ENCODE data around the gene ZBTB34. TPM values are rescaled to one million over a fixed set of nuclear protein-coding genes. Genes with fewer than 3 reads are reported as not detected.

The ZBTB34 gene
- polyA plus RNA-seq, 1 donor from 2014 or later, result 19.5 TPM

DNA sequence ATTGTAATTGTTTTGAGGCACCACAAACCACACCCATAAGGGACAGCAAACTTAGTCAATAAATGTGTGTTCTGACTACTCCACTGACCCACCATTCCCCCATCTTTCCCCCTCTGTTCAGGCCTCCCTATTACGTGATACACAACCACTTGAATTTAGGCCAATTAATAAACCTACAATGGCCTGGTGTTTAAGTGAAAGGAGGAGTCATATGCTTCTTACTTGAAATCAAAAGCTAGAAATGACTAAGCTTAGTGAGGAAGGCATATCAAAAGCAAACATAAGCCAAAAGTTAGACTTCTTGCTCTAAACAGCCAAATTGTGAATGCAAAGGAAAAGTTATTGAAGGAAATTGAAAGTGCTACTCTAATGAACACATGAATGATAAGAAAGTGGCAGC lies 41.0 kb upstream of the ZBTB34 start:
- Histone ChIP-seq H3F3A (ENCODE audit: insufficient read depth, low read length, poor library complexity, severe bottlenecking) (no peaks in the 10 kb centered on the region), H3K9ac (ENCODE audit: low read length) (no peak overlapping the region), H3K27me3 (ENCODE audit: insufficient read depth, low read depth, low read length) (no peaks in the 10 kb centered on the region), H3K9me3 (ENCODE audit: low read length) (peaks cover 13% of the 10 kb centered on the region), H3K79me2 (replicated peaks; ENCODE audit: insufficient read depth, low read length) (peaks cover 12% of the 10 kb centered on the region), H3K36me3 (ENCODE audit: insufficient read depth, low read length) (no peaks in the 10 kb centered on the region), H3K4me2 (ENCODE audit: low read length) (no peak overlapping the region), H2AFZ (ENCODE audit: low read depth, low read length) (no peak overlapping the region), H3K4me3 (ENCODE audit: low read length) (no peak overlapping the region), H3K9me2 (ENCODE audit: insufficient read depth, low read length) (no peaks in the 10 kb centered on the region), H3K27ac (ENCODE audit: low read length) (no peak overlapping the region), H4K20me1 (ENCODE audit: insufficient read depth) (no peaks in the 10 kb centered on the region)
- TF ChIP-seq, protein P1, sequence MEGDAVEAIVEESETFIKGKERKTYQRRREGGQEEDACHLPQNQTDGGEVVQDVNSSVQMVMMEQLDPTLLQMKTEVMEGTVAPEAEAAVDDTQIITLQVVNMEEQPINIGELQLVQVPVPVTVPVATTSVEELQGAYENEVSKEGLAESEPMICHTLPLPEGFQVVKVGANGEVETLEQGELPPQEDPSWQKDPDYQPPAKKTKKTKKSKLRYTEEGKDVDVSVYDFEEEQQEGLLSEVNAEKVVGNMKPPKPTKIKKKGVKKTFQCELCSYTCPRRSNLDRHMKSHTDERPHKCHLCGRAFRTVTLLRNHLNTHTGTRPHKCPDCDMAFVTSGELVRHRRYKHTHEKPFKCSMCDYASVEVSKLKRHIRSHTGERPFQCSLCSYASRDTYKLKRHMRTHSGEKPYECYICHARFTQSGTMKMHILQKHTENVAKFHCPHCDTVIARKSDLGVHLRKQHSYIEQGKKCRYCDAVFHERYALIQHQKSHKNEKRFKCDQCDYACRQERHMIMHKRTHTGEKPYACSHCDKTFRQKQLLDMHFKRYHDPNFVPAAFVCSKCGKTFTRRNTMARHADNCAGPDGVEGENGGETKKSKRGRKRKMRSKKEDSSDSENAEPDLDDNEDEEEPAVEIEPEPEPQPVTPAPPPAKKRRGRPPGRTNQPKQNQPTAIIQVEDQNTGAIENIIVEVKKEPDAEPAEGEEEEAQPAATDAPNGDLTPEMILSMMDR (IDR thresholded peaks at IDR 0.05; ENCODE audit: poor library complexity, severe bottlenecking), result no peak
- TF ChIP-seq MXI1 (conservative IDR thresholded peaks at IDR 0.05; ENCODE audit: poor library complexity, severe bottlenecking) (no peak), SMC3 (conservative IDR thresholded peaks at IDR 0.05; ENCODE audit: poor library complexity) (no peak), EP300 (conservative IDR thresholded peaks at IDR 0.05; ENCODE audit: poor library complexity, severe bottlenecking) (no peak), POLR2AphosphoS5 (IDR thresholded peaks at IDR 0.05) (no peak), RAD21 (conservative IDR thresholded peaks at IDR 0.05) (no peak), TAF1 (IDR thresholded peaks at IDR 0.05; ENCODE audit: low read depth) (no peak), EZH2 (IDR thresholded peaks at IDR 0.05; ENCODE audit: borderline replicate concordance, insufficient read depth, low read length, poor library complexity, severe bottlenecking) (no peak)
- TF ChIP-seq, protein P2, sequence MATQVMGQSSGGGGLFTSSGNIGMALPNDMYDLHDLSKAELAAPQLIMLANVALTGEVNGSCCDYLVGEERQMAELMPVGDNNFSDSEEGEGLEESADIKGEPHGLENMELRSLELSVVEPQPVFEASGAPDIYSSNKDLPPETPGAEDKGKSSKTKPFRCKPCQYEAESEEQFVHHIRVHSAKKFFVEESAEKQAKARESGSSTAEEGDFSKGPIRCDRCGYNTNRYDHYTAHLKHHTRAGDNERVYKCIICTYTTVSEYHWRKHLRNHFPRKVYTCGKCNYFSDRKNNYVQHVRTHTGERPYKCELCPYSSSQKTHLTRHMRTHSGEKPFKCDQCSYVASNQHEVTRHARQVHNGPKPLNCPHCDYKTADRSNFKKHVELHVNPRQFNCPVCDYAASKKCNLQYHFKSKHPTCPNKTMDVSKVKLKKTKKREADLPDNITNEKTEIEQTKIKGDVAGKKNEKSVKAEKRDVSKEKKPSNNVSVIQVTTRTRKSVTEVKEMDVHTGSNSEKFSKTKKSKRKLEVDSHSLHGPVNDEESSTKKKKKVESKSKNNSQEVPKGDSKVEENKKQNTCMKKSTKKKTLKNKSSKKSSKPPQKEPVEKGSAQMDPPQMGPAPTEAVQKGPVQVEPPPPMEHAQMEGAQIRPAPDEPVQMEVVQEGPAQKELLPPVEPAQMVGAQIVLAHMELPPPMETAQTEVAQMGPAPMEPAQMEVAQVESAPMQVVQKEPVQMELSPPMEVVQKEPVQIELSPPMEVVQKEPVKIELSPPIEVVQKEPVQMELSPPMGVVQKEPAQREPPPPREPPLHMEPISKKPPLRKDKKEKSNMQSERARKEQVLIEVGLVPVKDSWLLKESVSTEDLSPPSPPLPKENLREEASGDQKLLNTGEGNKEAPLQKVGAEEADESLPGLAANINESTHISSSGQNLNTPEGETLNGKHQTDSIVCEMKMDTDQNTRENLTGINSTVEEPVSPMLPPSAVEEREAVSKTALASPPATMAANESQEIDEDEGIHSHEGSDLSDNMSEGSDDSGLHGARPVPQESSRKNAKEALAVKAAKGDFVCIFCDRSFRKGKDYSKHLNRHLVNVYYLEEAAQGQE (IDR thresholded peaks at IDR 0.05; ENCODE audit: borderline replicate concordance), result no peak

DNA sequence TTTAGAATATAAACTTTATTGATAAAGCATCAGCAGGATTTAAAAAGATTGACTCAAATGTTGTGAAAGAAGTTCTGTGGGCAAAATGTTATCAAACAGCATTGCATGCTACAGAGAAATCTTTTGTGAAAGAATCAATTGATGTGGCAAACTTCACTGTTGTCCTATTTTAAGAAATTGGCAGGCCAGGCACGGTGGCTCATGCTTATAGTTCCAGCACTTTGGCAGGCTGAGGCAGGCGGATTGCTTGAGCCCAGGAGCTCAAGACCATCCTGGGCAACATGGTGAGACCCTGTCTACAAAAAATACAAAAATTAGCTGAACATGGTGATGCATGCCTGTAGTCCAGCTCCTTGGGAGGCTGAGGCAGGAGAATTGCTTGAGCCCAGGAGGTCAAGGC lies 38.2 kb upstream of the ZBTB34 start:
- Histone ChIP-seq H3K9me3 (ENCODE audit: low read length) (peaks cover 13% of the 10 kb centered on the region), H3K9ac (ENCODE audit: low read length) (no peak overlapping the region), H3K27ac (ENCODE audit: low read length) (no peak overlapping the region), H2AFZ (ENCODE audit: low read depth, low read length) (no peak overlapping the region), H3K9me2 (ENCODE audit: insufficient read depth, low read length) (no peaks in the 10 kb centered on the region), H3K4me3 (ENCODE audit: low read length) (no peak overlapping the region), H3K27me3 (ENCODE audit: insufficient read depth, low read depth, low read length) (no peaks in the 10 kb centered on the region), H3K4me2 (ENCODE audit: low read length) (no peak overlapping the region), H3K36me3 (ENCODE audit: insufficient read depth, low read length) (no peaks in the 10 kb centered on the region), H3K79me2 (replicated peaks; ENCODE audit: insufficient read depth, low read length) (peaks cover 15% of the 10 kb centered on the region), H4K20me1 (ENCODE audit: insufficient read depth) (no peaks in the 10 kb centered on the region), H3F3A (ENCODE audit: insufficient read depth, low read length, poor library complexity, severe bottlenecking) (no peaks in the 10 kb centered on the region)
- TF ChIP-seq EZH2 (IDR thresholded peaks at IDR 0.05; ENCODE audit: borderline replicate concordance, insufficient read depth, low read length, poor library complexity, severe bottlenecking) (no peak), POLR2AphosphoS5 (IDR thresholded peaks at IDR 0.05) (no peak), RAD21 (conservative IDR thresholded peaks at IDR 0.05) (no peak)
- TF ChIP-seq, protein P1 (IDR thresholded peaks at IDR 0.05; ENCODE audit: poor library complexity, severe bottlenecking), result no peak
